ENCODE data around the gene ARHGEF3.

DNA sequence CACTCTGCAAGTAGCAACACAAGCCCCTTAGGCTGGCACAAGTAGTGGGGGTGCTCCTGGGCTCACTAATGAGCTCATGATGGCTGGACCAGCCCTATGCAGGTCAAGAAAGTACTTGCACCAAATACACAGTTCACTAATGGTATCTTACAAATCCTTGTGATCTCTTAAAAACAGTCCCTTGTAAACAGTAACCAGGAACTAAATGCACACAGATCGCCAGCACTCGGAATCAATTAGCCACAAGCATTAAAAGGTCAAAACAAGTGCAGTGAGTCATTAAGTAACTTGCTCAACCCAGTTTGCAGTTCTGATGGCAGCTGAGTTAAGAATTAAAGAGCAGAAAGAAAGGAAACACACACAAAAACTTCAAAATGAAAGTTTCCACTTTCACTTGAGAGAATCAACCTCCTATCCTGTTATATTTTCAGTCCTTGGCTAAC, 43.2 kb downstream of the ARHGEF3 start:
- no peak for TF ChIP-seq CTCF (IDR thresholded peaks at IDR 0.05)
- TF ChIP-seq POLR2A (IDR thresholded peaks at IDR 0.05): no peak

Measured in uterus (tissue), 2 donors.